GM12864 (cell line): ENCODE results near the gene SMARCC1.

Experiments
- DNase-seq: peaks from one replicate; pipeline ENCODE4 v3.0.0-alpha.2; 2011; ENCODE audit warnings: low read depth
- H3K4me3 ChIP-seq: 2 replicates; pipeline ENCODE4 v1.5.1; 2011; ENCODE audit warnings: mild to moderate bottlenecking, low read depth, low read length, control low read depth
- CTCF ChIP-seq: IDR thresholded peaks from 2 replicates; pipeline ENCODE4 v1.5.1; 2011; ENCODE audit warnings: low read depth, mild to moderate bottlenecking, moderate library complexity, low read length, control low read depth, inconsistent platforms; ENCODE audit errors: missing control alignments

SMARCC1 gene

GRCh38 chr3:47641739-47642138, 140.0 kb downstream of the SMARCC1 start:
- TF ChIP-seq CTCF, result no peak
- no peak overlapping the region for H3K4me3 ChIP-seq
- no peak for DNase-seq

- H3K4me3 ChIP-seq, result no peak overlapping the region
- DNase-seq, result no peak
- TF ChIP-seq CTCF, result no peak
Observed at GRCh38 chr3:47636921-47637320, 144.8 kb downstream of the SMARCC1 start.

- no peak overlapping the region for H3K4me3 ChIP-seq
- no peak for TF ChIP-seq CTCF
- DNase-seq, result no peak
Observed at GRCh38 chr3:47636225-47636624, 145.5 kb downstream of the SMARCC1 start.

GRCh38 chr3:47635536-47635935, 146.2 kb downstream of the SMARCC1 start:
- H3K4me3 ChIP-seq, result no peak overlapping the region
- TF ChIP-seq CTCF, result no peak
- no peak for DNase-seq

GRCh38 chr3:47634996-47635395, 146.7 kb downstream of the SMARCC1 start:
- no peak for TF ChIP-seq CTCF
- H3K4me3 ChIP-seq, result no peak overlapping the region
- DNase-seq, result no peak

GRCh38 chr3:47630810-47631209, 150.9 kb downstream of the SMARCC1 start:
- TF ChIP-seq CTCF, result no peak
- no peak for DNase-seq
- no peak overlapping the region for H3K4me3 ChIP-seq

GRCh38 chr3:47629770-47630169, 151.9 kb downstream of the SMARCC1 start:
- no peak for TF ChIP-seq CTCF
- no peak for DNase-seq
- H3K4me3 ChIP-seq, result no peak overlapping the region
